SK-N-SH (cell line): Measurements from ENCODE around the gene HAUS7.

Experiments used
- RFX5 ChIP-seq: IDR thresholded peaks from 2 replicates; pipeline ENCODE4 v1.6.1; 2012; ENCODE audit warnings: mild to moderate bottlenecking, improper control_type of control experiment, low read length
- YY1 ChIP-seq: IDR thresholded peaks from 2 replicates; pipeline ENCODE4 v1.4.0; 2012; ENCODE audit warnings: low read depth, mild to moderate bottlenecking

DNA sequence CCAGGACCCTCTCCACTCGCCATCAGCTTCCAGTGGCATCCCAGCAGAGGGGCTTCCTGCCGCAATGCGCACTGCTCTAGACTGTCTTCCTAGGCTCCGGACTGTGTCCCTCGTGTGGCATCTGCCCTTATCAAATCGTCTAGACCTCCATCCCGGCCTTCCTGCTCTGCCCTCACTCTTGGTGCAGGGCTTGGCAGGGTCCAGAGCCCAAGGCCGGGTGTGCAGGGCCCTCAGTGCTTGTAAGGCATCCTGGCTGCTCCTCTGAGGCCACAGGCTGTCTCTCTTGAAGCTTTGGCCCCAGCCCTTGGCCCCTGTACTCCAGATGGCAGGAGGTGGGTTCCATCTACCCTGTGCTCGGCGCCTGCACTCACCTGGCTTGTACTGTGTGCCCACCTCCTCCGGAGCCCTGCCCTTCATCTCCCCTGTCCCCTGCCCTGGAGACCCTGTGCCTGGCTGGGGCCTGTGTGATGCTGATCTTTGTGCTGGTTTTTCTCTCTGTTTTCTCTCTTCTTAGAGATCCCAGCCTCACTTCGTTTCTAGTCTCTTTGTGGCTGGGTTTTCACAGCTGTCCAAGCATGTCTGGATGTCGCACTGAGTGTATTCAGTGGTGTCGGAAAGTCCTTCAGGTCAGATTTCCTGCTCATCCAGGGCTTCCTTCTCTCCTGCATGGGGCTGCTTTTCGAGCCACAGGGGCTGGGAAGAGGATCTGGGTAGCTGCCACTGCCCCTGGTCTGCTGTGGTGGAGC is 20.8 kb downstream of the HAUS7 start:
- TF ChIP-seq YY1 (no peak), RFX5 (no peak)
